SK-N-SH (cell line): Measurements from ENCODE around the gene EMX2. TPM values are rescaled to one million over a fixed set of nuclear protein-coding genes. Genes with fewer than 3 reads are reported as not detected.
"Not testable (repeated sequence)": the region's sequence is repeated elsewhere in the genome, so short reads cannot be mapped to it uniquely, and the experiment has no call there.

ENCODE experiments used
- CTCF ChIA-PET: fragments of 300-600, 350-600 bp; formaldehyde crosslinking; extraction: SDS; loops from one replicate; lab custom pipeline; 2021; lab: Yijun Ruan, JAX
- POLR2A ChIA-PET: fragments of 350-600 bp; sonication (Branson Sonifier 250); formaldehyde crosslinking; extraction: SDS; loops from one replicate; lab custom pipeline; 2020; ENCODE audit warnings: antibody characterized with exemption, inconsistent platforms; lab: Yijun Ruan, JAX
- DNase-seq: peaks from one replicate; pipeline ENCODE4 v3.0.0; 2012
- H2AFZ ChIP-seq: fragments of 200-600 bp; sonication (generic); 2 replicates; pipeline ENCODE4 v1.8.1; 2016; ENCODE audit warnings: antibody characterized with exemption, mild to moderate bottlenecking, low read depth
- H3F3A ChIP-seq: fragments of 200-600 bp; sonication (generic); replicated peaks from 2 replicates; pipeline ENCODE3; 2016; ENCODE audit warnings: antibody characterized with exemption, mild to moderate bottlenecking; ENCODE audit not compliant: insufficient read depth
- H3K27ac ChIP-seq, 2 experiments: fragments of 200-500 bp in 1 of 2; fragments of 200-600 bp in 1 of 2; sonication (Bioruptor generic) in 1 of 2; sonication (generic), shearing (Covaris generic) in 1 of 2; 2 replicates each; pipeline versions ENCODE4 v1.5.1 to v1.6.1; 2014 to 2016; ENCODE audit warnings: low read depth in 2 of 2, inconsistent platforms in 1 of 2, low read length in 1 of 2, mild to moderate bottlenecking in 1 of 2, mixed read lengths in 1 of 2
- H3K27me3 ChIP-seq: fragments of 200-600 bp; sonication (generic), shearing (Covaris generic); 2 replicates; pipeline ENCODE4 v1.6.1; 2016; ENCODE audit warnings: mixed run types; ENCODE audit not compliant: insufficient read depth
- H3K36me3 ChIP-seq, 2 experiments: fragments of 200-500 bp in 1 of 2; fragments of 200-600 bp in 1 of 2; sonication (Bioruptor generic) in 1 of 2; sonication (generic) in 1 of 2; replicated peaks in 1 of 2; 2 replicates each; pipeline versions ENCODE3 to v1.5.1; 2014 to 2016; ENCODE audit warnings: low read length in 1 of 2, mild to moderate bottlenecking in 1 of 2; ENCODE audit not compliant: insufficient read depth in 2 of 2, control insufficient read depth in 1 of 2
- H3K4me1 ChIP-seq, 2 experiments: fragments of 200-500 bp in 1 of 2; fragments of 200-600 bp in 1 of 2; sonication (Bioruptor generic) in 1 of 2; sonication (generic), shearing (Covaris generic) in 1 of 2; 2 replicates each; pipeline versions ENCODE4 v1.5.1 to v1.6.1; 2014 to 2016; ENCODE audit warnings: low read depth in 1 of 2, low read length in 1 of 2, mixed run types in 1 of 2; ENCODE audit not compliant: insufficient read depth in 2 of 2, control insufficient read depth in 1 of 2
- H3K4me2 ChIP-seq: fragments of 200-600 bp; sonication (generic), shearing (Covaris generic); 2 replicates; pipeline ENCODE4 v1.6.1; 2017; ENCODE audit warnings: mixed run types
- H3K4me3 ChIP-seq, 2 experiments: fragments of 200-500 bp in 1 of 2; fragments of 200-600 bp in 1 of 2; sonication (Bioruptor generic) in 1 of 2; sonication (generic), shearing (Covaris generic) in 1 of 2; 2 replicates each; pipeline versions ENCODE4 v1.5.1 to v1.8.1; 2014 to 2016; ENCODE audit warnings: low read depth in 2 of 2, inconsistent platforms in 1 of 2, low read length in 1 of 2, mild to moderate bottlenecking in 1 of 2, mixed read lengths in 1 of 2, moderate library complexity in 1 of 2
- H3K79me2 ChIP-seq: fragments of 200-600 bp; sonication (generic); 2 replicates; pipeline ENCODE4 v1.8.1; 2017; ENCODE audit warnings: mild to moderate bottlenecking; ENCODE audit not compliant: insufficient read depth
- H3K9ac ChIP-seq: fragments of 200-600 bp; sonication (generic); 2 replicates; pipeline ENCODE4 v1.6.1; 2017; ENCODE audit warnings: mixed run types
- H3K9me2 ChIP-seq: fragments of 200-600 bp; sonication (generic); 2 replicates; pipeline ENCODE4 v1.6.1; 2017; ENCODE audit warnings: mixed run types
- H3K9me3 ChIP-seq: fragments of 200-600 bp; sonication (generic); 2 replicates; pipeline ENCODE4 v1.6.1; 2017; ENCODE audit warnings: mixed run types, mild to moderate bottlenecking, moderate library complexity
- H4K20me1 ChIP-seq: fragments of 200-600 bp; sonication (generic); 2 replicates; pipeline ENCODE4 v1.6.1; 2017; ENCODE audit warnings: mild to moderate bottlenecking, mixed run types; ENCODE audit not compliant: insufficient read depth
- CHD2 ChIP-seq: fragments of 150-350 bp; IDR thresholded peaks from 2 replicates; pipeline ENCODE4 v1.6.1; 2018; ENCODE audit warnings: low read length; ENCODE audit not compliant: partially characterized antibody
- ELF1 ChIP-seq: IDR thresholded peaks from 2 replicates; pipeline ENCODE4 v1.4.0; 2012
- EP300 ChIP-seq, 2 experiments: IDR thresholded peaks; 2 replicates each; pipeline versions ENCODE4 v1.4.0 to v1.6.1; 2012; ENCODE audit warnings: borderline replicate concordance in 1 of 2, low read depth in 1 of 2, low read length in 1 of 2
- EZH2phosphoT487 ChIP-seq: fragments of 200-600 bp; sonication (generic); IDR thresholded peaks from 2 replicates; pipeline ENCODE4 v1.6.1; 2017; ENCODE audit warnings: low read depth, mixed run types, mild to moderate bottlenecking, antibody characterized with exemption, moderate library complexity, borderline replicate concordance
- FOSL2 ChIP-seq: IDR thresholded peaks from 2 replicates; pipeline ENCODE4 v1.4.0; 2012; ENCODE audit warnings: low read depth, mild to moderate bottlenecking, moderate library complexity, borderline replicate concordance
- FOXJ3 ChIP-seq: sonication (generic); formaldehyde crosslinking; IDR thresholded peaks from 2 replicates; pipeline ENCODE4 v1.5.1; 2020; ENCODE audit warnings: mild to moderate bottlenecking, missing genetic modification reagents
- GABPA ChIP-seq: IDR thresholded peaks from 2 replicates; pipeline ENCODE4 v1.4.0; 2012; ENCODE audit warnings: low read depth, mild to moderate bottlenecking
- JUND ChIP-seq: IDR thresholded peaks from 2 replicates; pipeline ENCODE4 v1.4.0; 2012
- MAX ChIP-seq: IDR thresholded peaks from 2 replicates; pipeline ENCODE4 v1.4.0; 2012; ENCODE audit warnings: low read depth
- NFIC ChIP-seq: IDR thresholded peaks from 2 replicates; pipeline ENCODE4 v1.4.0; 2012; ENCODE audit warnings: borderline replicate concordance
- NRF1 ChIP-seq: IDR thresholded peaks from 2 replicates; pipeline ENCODE4 v1.6.1; 2012; ENCODE audit warnings: low read depth, mild to moderate bottlenecking, low read length
- PBX3 ChIP-seq: IDR thresholded peaks from 2 replicates; pipeline ENCODE4; 2012
- POLR2AphosphoS5 ChIP-seq: IDR thresholded peaks from 2 replicates; pipeline ENCODE4 v1.6.1; 2012; ENCODE audit warnings: low read depth, low read length
- RCOR1 ChIP-seq: fragments of 150-350 bp; IDR thresholded peaks from 2 replicates; pipeline ENCODE4 v1.6.1; 2017; ENCODE audit warnings: antibody characterized with exemption, low read length
- RFX5 ChIP-seq: IDR thresholded peaks from 2 replicates; pipeline ENCODE4 v1.6.1; 2012; ENCODE audit warnings: mild to moderate bottlenecking, improper control_type of control experiment, low read length
- RXRA ChIP-seq: IDR thresholded peaks from 2 replicates; pipeline ENCODE4 v1.4.0; 2012; ENCODE audit warnings: low read depth, mild to moderate bottlenecking, borderline replicate concordance
- SIN3A ChIP-seq: IDR thresholded peaks from 2 replicates; pipeline ENCODE4 v1.6.1; 2012; ENCODE audit warnings: low read depth, mild to moderate bottlenecking, low read length, moderate library complexity, borderline replicate concordance
- SMC3 ChIP-seq: IDR thresholded peaks from 2 replicates; pipeline ENCODE4 v1.6.1; 2012; ENCODE audit warnings: low read depth, low read length, improper control_type of control experiment
- TAF1 ChIP-seq: IDR thresholded peaks from 2 replicates; pipeline ENCODE4 v1.6.1; 2012; ENCODE audit warnings: low read depth, mild to moderate bottlenecking, low read length, moderate library complexity, borderline replicate concordance
- ZBTB33 ChIP-seq: IDR thresholded peaks from 2 replicates; pipeline ENCODE4 v1.4.0; 2012; ENCODE audit warnings: low read depth, borderline replicate concordance
- WGBS: methylation state at CpG from one replicate; pipeline ENCODE4 v1.1.6; 2017; ENCODE audit warnings: low lambda C conversion rate; 5-methylcytosine and 5-hydroxymethylcytosine counted together
- polyA plus RNA-seq, 3 experiments: library from polyadenylated mRNA; depleted of rRNA; stranded (reverse); fragments of >200 nt; gene quantifications; 2 replicates each; pipeline ENCODE4 v1.2.3, GENCODE V29; 2012

Gene EMX2
- polyA plus RNA-seq, 1 of the 3 experiments (the other 2 are of a cell fraction): not detected

GRCh38 chr10:117504562-117504961 lies 38.0 kb upstream of the EMX2 start:
- H3K4me2 ChIP-seq: no peak overlapping the region
- no peaks in the 10 kb centered on the region for H3K79me2 ChIP-seq
- TF ChIP-seq TAF1: no peak
- TF ChIP-seq PBX3: no peak
- TF ChIP-seq SMC3: no peak
- TF ChIP-seq POLR2AphosphoS5: no peak
- TF ChIP-seq RCOR1: no peak
- no peak for TF ChIP-seq ZBTB33
- no peak for TF ChIP-seq EZH2phosphoT487
- TF ChIP-seq JUND: no peak
- no peak for TF ChIP-seq NFIC
- no peak for TF ChIP-seq FOSL2
- no peak for TF ChIP-seq GABPA
- TF ChIP-seq RXRA: no peak
- no peak for TF ChIP-seq FOXJ3
- no peak for TF ChIP-seq NRF1
- no peak for TF ChIP-seq CHD2
- TF ChIP-seq ELF1: no peak
- no peak for TF ChIP-seq SIN3A
- TF ChIP-seq RFX5: no peak
- no peak for TF ChIP-seq MAX
- no peak for TF ChIP-seq EP300 (IDR thresholded peaks at IDR 0.05; ENCODE audit: borderline replicate concordance in 1 of 2, low read depth in 1 of 2, low read length in 1 of 2)
- H3K9me3 ChIP-seq: no peaks in the 10 kb centered on the region
- H2AFZ ChIP-seq: no peak overlapping the region
- no peaks in the 10 kb centered on the region for H4K20me1 ChIP-seq
- DNase-seq: no peak
- H3K27ac ChIP-seq: no peak overlapping the region
- ChIA-PET CTCF (interaction anchor here (0.9 to 11.2 kb wide), 5 partner anchors 8 to 288 kb away, joined by 4 to 189 read pairs (median 8); no protein-coding TSS in a partner anchor), POLR2A (no interaction called here)
- peaks cover 0 to 26% of the 10 kb centered on the region in 2 experiments; a peak in 3 of 4 replicates for H3K4me1 ChIP-seq
- WGBS: 74% methylated on average over 7 of the region's 8 CpGs
- no peaks in the 10 kb centered on the region for H3K27me3 ChIP-seq
- H3K4me3 ChIP-seq: no peak overlapping the region
- H3K9ac ChIP-seq: no peak overlapping the region
- H3K9me2 ChIP-seq: no peaks in the 10 kb centered on the region
- no peaks in the 10 kb centered on the region for H3F3A ChIP-seq
- no peaks in the 10 kb centered on the region for H3K36me3 ChIP-seq

- H3F3A ChIP-seq, DNase-seq, H4K20me1 ChIP-seq, H3K9me2 ChIP-seq, H3K9me3 ChIP-seq, CTCF ChIA-PET, H3K4me2 ChIP-seq, H3K79me2 ChIP-seq, H3K36me3 ChIP-seq, H3K9ac ChIP-seq, H3K4me3 ChIP-seq, H3K27me3 ChIP-seq, H3K27ac ChIP-seq, POLR2A ChIA-PET, H2AFZ ChIP-seq: not testable (repeated sequence)
- WGBS: 28% methylated on average over 5 of the region's 7 CpGs
- H3K4me1 ChIP-seq: peaks cover 0 to 26% of the 10 kb centered on the region in 2 experiments; a peak in 3 of 4 replicates
These were observed 35.5 kb upstream of the EMX2 start for GRCh38 chr10:117507081-117507480.
